ENCODE measurements around the gene NACAD.

The NACAD gene

GRCh38 chr7:45108863-45109262 lies 20.1 kb upstream of the NACAD start:
- Mint-ChIP-seq H3K36me3 (ENCODE audit: insufficient read depth) (peaks cover 64% of the 10 kb centered on the region), H3K9me3 (no peaks in the 10 kb centered on the region), H3K27ac (peak overlapping the region in 1 of 2 donors; percentile 74), H3K4me3 (peak overlapping the region in 1 of 2 donors; percentile 6), H3K4me1 (ENCODE audit: low read depth in 2 of 2) (peaks cover 31 to 40% of the 10 kb centered on the region in 2 donors), H3K27me3 (peaks cover 0 to under 1% of the 10 kb centered on the region in 2 donors)
- DNase-seq (no peak), ATAC-seq (replicated peaks) (no peak)

- peaks cover 77% of the 10 kb centered on the region for H3K36me3 Mint-ChIP-seq (ENCODE audit: insufficient read depth)
- H3K27ac Mint-ChIP-seq: peak overlapping the region in 1 of 2 donors; percentile 49
- H3K4me1 Mint-ChIP-seq (ENCODE audit: low read depth in 2 of 2): peaks cover 31 to 40% of the 10 kb centered on the region in 2 donors
Measured at GRCh38 chr7:45107356-45107755, 18.6 kb upstream of the NACAD start.

GRCh38 chr7:45106820-45107219 lies 18.1 kb upstream of the NACAD start:
- ATAC-seq (replicated peaks): no peak
- Mint-ChIP-seq H3K27ac (no peak overlapping the region), H3K9me3 (no peaks in the 10 kb centered on the region), H3K27me3 (no peaks in the 10 kb centered on the region), H3K4me3 (no peak overlapping the region), H3K4me1 (ENCODE audit: low read depth in 2 of 2) (peaks cover 26 to 36% of the 10 kb centered on the region in 2 donors), H3K36me3 (ENCODE audit: insufficient read depth) (peaks cover 80% of the 10 kb centered on the region)
- DNase-seq: no peak

More at GRCh38 chr7:45107356-45107755, 18.6 kb upstream of the NACAD start:
- H3K27me3 Mint-ChIP-seq: no peaks in the 10 kb centered on the region
- no peaks in the 10 kb centered on the region for H3K9me3 Mint-ChIP-seq
- ATAC-seq (replicated peaks) (no peak), DNase-seq (no peak)
- H3K4me3 Mint-ChIP-seq: no peak overlapping the region

- ATAC-seq (replicated peaks) (no peak), DNase-seq (no peak)
- Mint-ChIP-seq H3K9me3 (no peaks in the 10 kb centered on the region), H3K27me3 (no peaks in the 10 kb centered on the region), H3K4me1 (ENCODE audit: low read depth in 2 of 2) (peaks cover 22 to 26% of the 10 kb centered on the region in 2 donors), H3K27ac (no peak overlapping the region), H3K36me3 (ENCODE audit: insufficient read depth) (peaks cover 78% of the 10 kb centered on the region), H3K4me3 (no peak overlapping the region)
Measured at GRCh38 chr7:45105588-45106188, 16.9 kb upstream of the NACAD start.

- Mint-ChIP-seq H3K36me3 (ENCODE audit: insufficient read depth) (peaks cover 75% of the 10 kb centered on the region), H3K9me3 (no peaks in the 10 kb centered on the region)
Measured at GRCh38 chr7:45104844-45105587, 16.2 kb upstream of the NACAD start.

GRCh38 chr7:45103958-45104843 lies 15.4 kb upstream of the NACAD start:
- Mint-ChIP-seq H3K4me1 (ENCODE audit: low read depth in 2 of 2) (peaks cover 18% of the 10 kb centered on the region in 2 donors), H3K4me3 (no peak overlapping the region), H3K9me3 (no peaks in the 10 kb centered on the region), H3K27ac (no peak overlapping the region), H3K36me3 (ENCODE audit: insufficient read depth) (peaks cover 79% of the 10 kb centered on the region), H3K27me3 (no peaks in the 10 kb centered on the region)
- no peak for ATAC-seq (replicated peaks)
- no peak for DNase-seq

More at GRCh38 chr7:45104844-45105587, 16.2 kb upstream of the NACAD start:
- Mint-ChIP-seq H3K4me1 (ENCODE audit: low read depth in 2 of 2) (peaks cover 20% of the 10 kb centered on the region in 2 donors), H3K27ac (no peak overlapping the region), H3K4me3 (no peak overlapping the region), H3K27me3 (no peaks in the 10 kb centered on the region)
- ATAC-seq (replicated peaks): no peak
- DNase-seq: no peak

GRCh38 chr7:45102785-45103712 lies 14.3 kb upstream of the NACAD start:
- H3K4me1 Mint-ChIP-seq (ENCODE audit: low read depth in 2 of 2): peaks cover 10% of the 10 kb centered on the region in 2 donors
- DNase-seq (no peak), ATAC-seq (replicated peaks) (no peak)
- H3K9me3 Mint-ChIP-seq: no peaks in the 10 kb centered on the region
- peak overlapping the region in 1 of 2 donors; percentile 16 for H3K27ac Mint-ChIP-seq
- no peaks in the 10 kb centered on the region for H3K27me3 Mint-ChIP-seq
- H3K4me3 Mint-ChIP-seq: no peak overlapping the region
- H3K36me3 Mint-ChIP-seq (ENCODE audit: insufficient read depth): peaks cover 77% of the 10 kb centered on the region

- Mint-ChIP-seq H3K27ac (peak overlapping the region in 1 of 2 donors; percentile 72), H3K4me1 (ENCODE audit: low read depth in 2 of 2) (peaks cover 0 to 2% of the 10 kb centered on the region in 2 donors), H3K27me3 (no peaks in the 10 kb centered on the region), H3K36me3 (ENCODE audit: insufficient read depth) (peaks cover 69% of the 10 kb centered on the region), H3K9me3 (no peaks in the 10 kb centered on the region), H3K4me3 (no peak overlapping the region)
- no peak for DNase-seq
- no peak for ATAC-seq (replicated peaks)
Measured at GRCh38 chr7:45101748-45102147, 13.0 kb upstream of the NACAD start.

GRCh38 chr7:45100761-45101480 lies 12.2 kb upstream of the NACAD start:
- no peak for DNase-seq
- H3K27me3 Mint-ChIP-seq: no peaks in the 10 kb centered on the region
- peak overlapping the region in 1 of 2 donors; percentile 72 for H3K27ac Mint-ChIP-seq
- peaks cover 0 to 2% of the 10 kb centered on the region in 2 donors for H3K4me1 Mint-ChIP-seq (ENCODE audit: low read depth in 2 of 2)
- no peak overlapping the region for H3K4me3 Mint-ChIP-seq
- H3K9me3 Mint-ChIP-seq: no peaks in the 10 kb centered on the region
- H3K36me3 Mint-ChIP-seq (ENCODE audit: insufficient read depth): peaks cover 61% of the 10 kb centered on the region
- ATAC-seq (replicated peaks): no peak

GRCh38 chr7:45099891-45100760 lies 11.4 kb upstream of the NACAD start:
- H3K27me3 Mint-ChIP-seq: no peaks in the 10 kb centered on the region

GRCh38 chr7:45098983-45099839 lies 10.4 kb upstream of the NACAD start:
- H3K36me3 Mint-ChIP-seq (ENCODE audit: insufficient read depth): peaks cover 49% of the 10 kb centered on the region
- no peaks in the 10 kb centered on the region for H3K4me1 Mint-ChIP-seq (ENCODE audit: low read depth in 2 of 2)
- ATAC-seq (replicated peaks): no peak
- no peak overlapping the region for H3K4me3 Mint-ChIP-seq
- no peak overlapping the region for H3K27ac Mint-ChIP-seq
- no peak for DNase-seq
- no peaks in the 10 kb centered on the region for H3K27me3 Mint-ChIP-seq
- no peaks in the 10 kb centered on the region for H3K9me3 Mint-ChIP-seq

More at GRCh38 chr7:45099891-45100760, 11.4 kb upstream of the NACAD start:
- DNase-seq (no peak), ATAC-seq (replicated peaks) (no peak)
- peaks cover 57% of the 10 kb centered on the region for H3K36me3 Mint-ChIP-seq (ENCODE audit: insufficient read depth)
- H3K4me1 Mint-ChIP-seq (ENCODE audit: low read depth in 2 of 2): no peaks in the 10 kb centered on the region
- H3K9me3 Mint-ChIP-seq: no peaks in the 10 kb centered on the region
- no peak overlapping the region for H3K4me3 Mint-ChIP-seq
- no peak overlapping the region for H3K27ac Mint-ChIP-seq
